Left lobe of liver (tissue), 2 donors: Measurements from ENCODE around the gene KRTCAP2. TPM values are rescaled to one million over a fixed set of nuclear protein-coding genes. Genes with fewer than 3 reads are reported as not detected.

Experiments used
- ATAC-seq: fragments of 200-7000 bp; cut with Tn5 transposase; one replicate; pipeline ENCODE4 v1.9.1; 2020; ENCODE audit warnings: mild to moderate bottlenecking, moderate library complexity
- DNase-seq: peaks from one replicate; pipeline ENCODE4 v3.0.0-alpha.2; 2020; ENCODE audit warnings: low spot score
- total RNA-seq: library from RNA; stranded (reverse); gene quantifications from one replicate; pipeline ENCODE4 v1.2.1, GENCODE V29; 2021
- donor health status: DM: no; HTN: no; CAD: no; lungs with moderate emphysema.
- donor health status: DM: no; HTN: yes; CAD: no.

Gene KRTCAP2
- total RNA-seq, 1 donor from 2014 or later: 75.6 TPM

DNA sequence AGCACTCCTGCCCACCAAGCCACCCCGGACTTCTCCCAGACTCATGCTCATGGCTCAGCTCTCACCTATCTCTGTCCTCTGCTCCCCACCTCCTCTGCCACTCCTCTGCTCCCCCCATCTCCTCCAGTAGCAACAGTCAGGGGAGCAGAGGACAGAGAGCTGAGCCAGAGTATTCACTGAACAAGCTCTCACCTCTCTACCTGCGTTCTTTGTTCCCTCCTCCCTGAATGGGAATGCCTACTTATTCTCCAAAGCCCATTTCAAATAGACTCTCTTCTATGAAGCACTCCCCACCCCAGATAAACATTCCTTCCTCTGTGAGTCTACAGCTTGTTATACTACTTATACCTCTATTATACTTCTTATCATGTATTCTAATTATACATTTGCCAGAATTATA, 51.9 kb downstream of the KRTCAP2 start:
- DNase-seq (no peak), ATAC-seq (no peak)

GRCh38 chr1:155120253-155120652, 52.9 kb downstream of the KRTCAP2 start:
- ATAC-seq (no peak), DNase-seq (no peak)

Other genes with a start within 250 kb of the KRTCAP2 start
- 40.2 TPM for gene PMVK, start 236.6 kb downstream of the KRTCAP2 start, total RNA-seq
- gene PBXIP1, start 217.2 kb downstream of the KRTCAP2 start, total RNA-seq: 21.3 TPM
- 10.5 TPM for gene PYGO2, start 211.5 kb downstream of the KRTCAP2 start, total RNA-seq
- 43.0 TPM for gene SHC1, start 202.6 kb downstream of the KRTCAP2 start, total RNA-seq
- 14.2 TPM for gene CKS1B, start 198.6 kb downstream of the KRTCAP2 start, total RNA-seq
- gene FLAD1, start 190.0 kb downstream of the KRTCAP2 start, total RNA-seq: 21.9 TPM
- gene LENEP, start 179.7 kb downstream of the KRTCAP2 start, total RNA-seq: not detected
- 89.5 TPM for gene ZBTB7B, start 170.5 kb downstream of the KRTCAP2 start, total RNA-seq
- gene DCST2, start 139.5 kb downstream of the KRTCAP2 start, total RNA-seq: 1.4 TPM
- gene DCST1, start 139.5 kb downstream of the KRTCAP2 start, total RNA-seq: 0.13 TPM
- 21.4 TPM for gene ADAM15, start 122.0 kb downstream of the KRTCAP2 start, total RNA-seq
- gene EFNA4, start 109.6 kb downstream of the KRTCAP2 start, total RNA-seq: 3.3 TPM
- gene EFNA3, start 94.5 kb downstream of the KRTCAP2 start, total RNA-seq: 0.43 TPM
- gene EFNA1, start 45.4 kb downstream of the KRTCAP2 start, total RNA-seq: 85.1 TPM
- 22.4 TPM for gene SLC50A1, start 37.5 kb downstream of the KRTCAP2 start, total RNA-seq
- 76.8 TPM for gene DPM3, start 32.8 kb downstream of the KRTCAP2 start, total RNA-seq
- gene TRIM46, start 545 bp upstream of the KRTCAP2 start, total RNA-seq: 0.23 TPM
- gene THBS3, start 34.6 kb upstream of the KRTCAP2 start, total RNA-seq: 16.8 TPM
- gene MTX1, start 35.4 kb upstream of the KRTCAP2 start, total RNA-seq: 22.6 TPM
- 9.6 TPM for gene ENTREP3, start 82.2 kb upstream of the KRTCAP2 start, total RNA-seq
- 24.9 TPM for gene SCAMP3, start 89.1 kb upstream of the KRTCAP2 start, total RNA-seq
- gene CLK2, start 100.2 kb upstream of the KRTCAP2 start, total RNA-seq: 22.6 TPM
- gene HCN3, start 104.2 kb upstream of the KRTCAP2 start, total RNA-seq: 2.5 TPM
- 109 TPM for gene PKLR, start 128.1 kb upstream of the KRTCAP2 start, total RNA-seq
- 266 TPM for gene FDPS, start 135.6 kb upstream of the KRTCAP2 start, total RNA-seq
- gene RUSC1, start 147.6 kb upstream of the KRTCAP2 start, total RNA-seq: 8.5 TPM